ENCODE measurements around the gene TRAPPC5.

Gene TRAPPC5

DNA sequence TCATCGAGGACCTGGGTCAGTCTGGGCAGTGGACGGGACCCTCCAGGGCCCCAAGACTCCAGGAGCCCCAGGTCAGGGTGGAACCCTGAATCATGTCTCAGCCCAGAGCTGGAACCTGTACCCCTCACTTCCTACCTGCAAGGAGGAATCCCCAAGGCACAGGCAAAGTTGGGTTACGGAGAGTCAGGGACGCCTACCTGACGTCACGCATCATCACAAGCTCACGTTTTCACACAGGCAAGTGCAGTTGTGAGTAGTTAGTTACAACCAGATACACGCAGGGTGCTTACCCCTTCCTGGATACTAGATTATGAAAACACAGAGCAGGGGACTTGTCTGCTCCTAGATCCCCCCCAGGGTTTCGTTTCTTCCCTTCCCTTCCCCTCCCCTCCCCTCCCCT lies 9.8 kb upstream of the TRAPPC5 start:
- ATAC-seq, result no peak
- no peak for TF ChIP-seq GLIS3 (CRISPR knock-in tag; IDR thresholded peaks at IDR 0.05)
- no peak for TF ChIP-seq ARNTL (CRISPR knock-in tag; IDR thresholded peaks at IDR 0.05; ENCODE audit: borderline replicate concordance, low read depth)
- TF ChIP-seq BACH2 (CRISPR knock-in tag; IDR thresholded peaks at IDR 0.05; ENCODE audit: borderline replicate concordance), result no peak
- TF ChIP-seq RARB (CRISPR knock-in tag; IDR thresholded peaks at IDR 0.05), result no peak
- TF ChIP-seq, protein P1, sequence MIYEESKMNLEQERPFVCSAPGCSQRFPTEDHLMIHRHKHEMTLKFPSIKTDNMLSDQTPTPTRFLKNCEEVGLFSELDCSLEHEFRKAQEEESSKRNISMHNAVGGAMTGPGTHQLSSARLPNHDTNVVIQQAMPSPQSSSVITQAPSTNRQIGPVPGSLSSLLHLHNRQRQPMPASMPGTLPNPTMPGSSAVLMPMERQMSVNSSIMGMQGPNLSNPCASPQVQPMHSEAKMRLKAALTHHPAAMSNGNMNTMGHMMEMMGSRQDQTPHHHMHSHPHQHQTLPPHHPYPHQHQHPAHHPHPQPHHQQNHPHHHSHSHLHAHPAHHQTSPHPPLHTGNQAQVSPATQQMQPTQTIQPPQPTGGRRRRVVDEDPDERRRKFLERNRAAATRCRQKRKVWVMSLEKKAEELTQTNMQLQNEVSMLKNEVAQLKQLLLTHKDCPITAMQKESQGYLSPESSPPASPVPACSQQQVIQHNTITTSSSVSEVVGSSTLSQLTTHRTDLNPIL (CRISPR knock-in tag; IDR thresholded peaks at IDR 0.05; ENCODE audit: low read depth), result no peak
- TF ChIP-seq ZFP3 (CRISPR knock-in tag; IDR thresholded peaks at IDR 0.05), result no peak
- TF ChIP-seq ZNF70 (CRISPR knock-in tag; IDR thresholded peaks at IDR 0.05), result no peak
- no peak for TF ChIP-seq TOX (CRISPR knock-in tag; IDR thresholded peaks at IDR 0.05; ENCODE audit: borderline replicate concordance)
- TF ChIP-seq PPARA (CRISPR knock-in tag; IDR thresholded peaks at IDR 0.05; ENCODE audit: borderline replicate concordance), result no peak
- no peak for TF ChIP-seq ESRRG (CRISPR knock-in tag; IDR thresholded peaks at IDR 0.05)
- TF ChIP-seq, protein P2, sequence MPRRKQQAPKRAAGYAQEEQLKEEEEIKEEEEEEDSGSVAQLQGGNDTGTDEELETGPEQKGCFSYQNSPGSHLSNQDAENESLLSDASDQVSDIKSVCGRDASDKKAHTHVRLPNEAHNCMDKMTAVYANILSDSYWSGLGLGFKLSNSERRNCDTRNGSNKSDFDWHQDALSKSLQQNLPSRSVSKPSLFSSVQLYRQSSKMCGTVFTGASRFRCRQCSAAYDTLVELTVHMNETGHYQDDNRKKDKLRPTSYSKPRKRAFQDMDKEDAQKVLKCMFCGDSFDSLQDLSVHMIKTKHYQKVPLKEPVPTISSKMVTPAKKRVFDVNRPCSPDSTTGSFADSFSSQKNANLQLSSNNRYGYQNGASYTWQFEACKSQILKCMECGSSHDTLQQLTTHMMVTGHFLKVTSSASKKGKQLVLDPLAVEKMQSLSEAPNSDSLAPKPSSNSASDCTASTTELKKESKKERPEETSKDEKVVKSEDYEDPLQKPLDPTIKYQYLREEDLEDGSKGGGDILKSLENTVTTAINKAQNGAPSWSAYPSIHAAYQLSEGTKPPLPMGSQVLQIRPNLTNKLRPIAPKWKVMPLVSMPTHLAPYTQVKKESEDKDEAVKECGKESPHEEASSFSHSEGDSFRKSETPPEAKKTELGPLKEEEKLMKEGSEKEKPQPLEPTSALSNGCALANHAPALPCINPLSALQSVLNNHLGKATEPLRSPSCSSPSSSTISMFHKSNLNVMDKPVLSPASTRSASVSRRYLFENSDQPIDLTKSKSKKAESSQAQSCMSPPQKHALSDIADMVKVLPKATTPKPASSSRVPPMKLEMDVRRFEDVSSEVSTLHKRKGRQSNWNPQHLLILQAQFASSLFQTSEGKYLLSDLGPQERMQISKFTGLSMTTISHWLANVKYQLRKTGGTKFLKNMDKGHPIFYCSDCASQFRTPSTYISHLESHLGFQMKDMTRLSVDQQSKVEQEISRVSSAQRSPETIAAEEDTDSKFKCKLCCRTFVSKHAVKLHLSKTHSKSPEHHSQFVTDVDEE (CRISPR knock-in tag; IDR thresholded peaks at IDR 0.05), result no peak
- TF ChIP-seq, protein P3, sequence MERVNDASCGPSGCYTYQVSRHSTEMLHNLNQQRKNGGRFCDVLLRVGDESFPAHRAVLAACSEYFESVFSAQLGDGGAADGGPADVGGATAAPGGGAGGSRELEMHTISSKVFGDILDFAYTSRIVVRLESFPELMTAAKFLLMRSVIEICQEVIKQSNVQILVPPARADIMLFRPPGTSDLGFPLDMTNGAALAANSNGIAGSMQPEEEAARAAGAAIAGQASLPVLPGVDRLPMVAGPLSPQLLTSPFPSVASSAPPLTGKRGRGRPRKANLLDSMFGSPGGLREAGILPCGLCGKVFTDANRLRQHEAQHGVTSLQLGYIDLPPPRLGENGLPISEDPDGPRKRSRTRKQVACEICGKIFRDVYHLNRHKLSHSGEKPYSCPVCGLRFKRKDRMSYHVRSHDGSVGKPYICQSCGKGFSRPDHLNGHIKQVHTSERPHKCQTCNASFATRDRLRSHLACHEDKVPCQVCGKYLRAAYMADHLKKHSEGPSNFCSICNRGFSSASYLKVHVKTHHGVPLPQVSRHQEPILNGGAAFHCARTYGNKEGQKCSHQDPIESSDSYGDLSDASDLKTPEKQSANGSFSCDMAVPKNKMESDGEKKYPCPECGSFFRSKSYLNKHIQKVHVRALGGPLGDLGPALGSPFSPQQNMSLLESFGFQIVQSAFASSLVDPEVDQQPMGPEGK (CRISPR knock-in tag; IDR thresholded peaks at IDR 0.05; ENCODE audit: borderline replicate concordance), result no peak
- TF ChIP-seq ZC3H10 (CRISPR knock-in tag; IDR thresholded peaks at IDR 0.05), result no peak

DNA sequence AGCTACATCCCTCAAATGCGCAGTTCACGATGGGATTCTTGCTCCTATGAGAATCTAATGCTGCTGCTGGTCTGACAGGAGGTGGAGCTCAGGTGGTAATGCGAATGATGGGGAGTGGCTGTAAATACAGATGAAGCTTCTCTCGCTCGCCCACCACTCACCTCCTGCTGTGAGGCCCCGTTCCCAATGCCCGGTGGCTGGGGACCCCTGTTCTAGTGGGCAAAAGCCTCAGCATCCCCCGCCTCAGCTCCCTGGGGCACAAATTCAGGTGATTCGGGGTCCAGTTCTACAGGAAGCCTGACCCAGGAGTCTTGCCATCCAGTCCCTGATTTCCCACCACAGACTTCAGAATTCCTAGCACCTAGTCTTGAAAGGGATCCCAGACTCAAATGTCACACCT lies 8.1 kb upstream of the TRAPPC5 start:
- TF ChIP-seq ZFP3 (CRISPR knock-in tag; IDR thresholded peaks at IDR 0.05), result no peak
- TF ChIP-seq RARB (CRISPR knock-in tag; IDR thresholded peaks at IDR 0.05), result no peak
- TF ChIP-seq, protein P4, sequence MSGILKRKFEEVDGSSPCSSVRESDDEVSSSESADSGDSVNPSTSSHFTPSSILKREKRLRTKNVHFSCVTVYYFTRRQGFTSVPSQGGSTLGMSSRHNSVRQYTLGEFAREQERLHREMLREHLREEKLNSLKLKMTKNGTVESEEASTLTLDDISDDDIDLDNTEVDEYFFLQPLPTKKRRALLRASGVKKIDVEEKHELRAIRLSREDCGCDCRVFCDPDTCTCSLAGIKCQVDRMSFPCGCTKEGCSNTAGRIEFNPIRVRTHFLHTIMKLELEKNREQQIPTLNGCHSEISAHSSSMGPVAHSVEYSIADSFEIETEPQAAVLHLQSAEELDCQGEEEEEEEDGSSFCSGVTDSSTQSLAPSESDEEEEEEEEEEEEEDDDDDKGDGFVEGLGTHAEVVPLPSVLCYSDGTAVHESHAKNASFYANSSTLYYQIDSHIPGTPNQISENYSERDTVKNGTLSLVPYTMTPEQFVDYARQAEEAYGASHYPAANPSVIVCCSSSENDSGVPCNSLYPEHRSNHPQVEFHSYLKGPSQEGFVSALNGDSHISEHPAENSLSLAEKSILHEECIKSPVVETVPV (CRISPR knock-in tag; IDR thresholded peaks at IDR 0.05), result no peak
- TF ChIP-seq TOX (CRISPR knock-in tag; IDR thresholded peaks at IDR 0.05; ENCODE audit: borderline replicate concordance), result no peak
- no peak for TF ChIP-seq GLIS3 (CRISPR knock-in tag; IDR thresholded peaks at IDR 0.05)
- no peak for TF ChIP-seq ZNF565 (CRISPR knock-in tag; conservative IDR thresholded peaks at IDR 0.05; ENCODE audit: low read depth)
- TF ChIP-seq, protein P5, sequence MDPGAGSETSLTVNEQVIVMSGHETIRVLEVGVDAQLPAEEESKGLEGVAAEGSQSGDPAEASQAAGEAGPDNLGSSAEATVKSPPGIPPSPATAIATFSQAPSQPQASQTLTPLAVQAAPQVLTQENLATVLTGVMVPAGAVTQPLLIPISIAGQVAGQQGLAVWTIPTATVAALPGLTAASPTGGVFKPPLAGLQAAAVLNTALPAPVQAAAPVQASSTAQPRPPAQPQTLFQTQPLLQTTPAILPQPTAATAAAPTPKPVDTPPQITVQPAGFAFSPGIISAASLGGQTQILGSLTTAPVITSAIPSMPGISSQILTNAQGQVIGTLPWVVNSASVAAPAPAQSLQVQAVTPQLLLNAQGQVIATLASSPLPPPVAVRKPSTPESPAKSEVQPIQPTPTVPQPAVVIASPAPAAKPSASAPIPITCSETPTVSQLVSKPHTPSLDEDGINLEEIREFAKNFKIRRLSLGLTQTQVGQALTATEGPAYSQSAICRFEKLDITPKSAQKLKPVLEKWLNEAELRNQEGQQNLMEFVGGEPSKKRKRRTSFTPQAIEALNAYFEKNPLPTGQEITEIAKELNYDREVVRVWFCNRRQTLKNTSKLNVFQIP (CRISPR knock-in tag; IDR thresholded peaks at IDR 0.05; ENCODE audit: borderline replicate concordance, low read depth), result no peak
- TF ChIP-seq ZC3H10 (CRISPR knock-in tag; IDR thresholded peaks at IDR 0.05), result no peak
- TF ChIP-seq, protein P3 (CRISPR knock-in tag; IDR thresholded peaks at IDR 0.05; ENCODE audit: borderline replicate concordance), result no peak
- no peak for TF ChIP-seq ZFP30 (CRISPR knock-in tag; IDR thresholded peaks at IDR 0.05)
- no peak for TF ChIP-seq PPARA (CRISPR knock-in tag; IDR thresholded peaks at IDR 0.05; ENCODE audit: borderline replicate concordance)
- TF ChIP-seq ZNF8 (CRISPR knock-in tag; IDR thresholded peaks at IDR 0.05), result no peak
- no peak for TF ChIP-seq SNAI2 (CRISPR knock-in tag; IDR thresholded peaks at IDR 0.05)
- no peak for ATAC-seq
